Caco-2 (cell line): ENCODE measurements around the gene ANKDD1A. TPM values are rescaled to one million over a fixed set of nuclear protein-coding genes. Genes with fewer than 3 reads are reported as not detected.

Source experiments
- BruUV-seq: library from RNA; stranded (reverse); fragments of 400-500 nt; replicated peaks from 2 replicates; lab custom pipeline; 2021; lab: Mats Ljungman, UMichigan
- CTCF ChIA-PET: fragments of 300-600 bp; sonication (Branson Sonifier 250); formaldehyde crosslinking; loops from one replicate; lab custom pipeline; 2022; ENCODE audit warnings: antibody characterized with exemption; lab: Charles Lee
- POLR2A ChIA-PET: fragments of 300-600 bp; sonication (Branson Sonifier 250); formaldehyde crosslinking; loops from one replicate; lab custom pipeline; 2022; ENCODE audit warnings: antibody characterized with exemption; lab: Charles Lee
- DNase-seq, 2 experiments: peaks; one replicate each; pipeline versions ENCODE4 v3.0.0 to v3.0.0-alpha.2; 2020 to 2022
- H3K27me3 ChIP-seq: replicated peaks from 2 replicates; pipeline ENCODE4 v1.6.0; 2011; ENCODE audit warnings: low read length; ENCODE audit not compliant: control insufficient read depth, insufficient read depth
- H3K36me3 ChIP-seq: 2 replicates; pipeline ENCODE4 v1.5.1; 2011; ENCODE audit warnings: low read length; ENCODE audit not compliant: control insufficient read depth, insufficient read depth
- H3K4me1 ChIP-seq: fragments of 250-450 bp; sonication (Bioruptor Pico); 2 replicates; pipeline ENCODE4 v1.5.1; 2020; ENCODE audit warnings: mild to moderate bottlenecking
- H3K4me3 ChIP-seq: 2 replicates; pipeline ENCODE4 v1.5.1; 2011; ENCODE audit warnings: low read depth, mild to moderate bottlenecking, control low read depth, low read length
- H3K9me3 ChIP-seq: fragments of 250-450 bp; sonication (Bioruptor Pico); 2 replicates; pipeline ENCODE4 v1.5.1; 2020; ENCODE audit warnings: mild to moderate bottlenecking, moderate library complexity
- H3K27ac Mint-ChIP-seq: one replicate; pipeline ENCODE4 v1.8.0; 2022; ENCODE audit warnings: mixed read lengths; ENCODE audit not compliant: unreplicated experiment
- H3K27me3 Mint-ChIP-seq: one replicate; pipeline ENCODE4 v1.8.0; 2022; ENCODE audit warnings: mixed read lengths; ENCODE audit not compliant: insufficient read depth, unreplicated experiment
- H3K36me3 Mint-ChIP-seq: one replicate; pipeline ENCODE4 v1.8.0; 2022; ENCODE audit warnings: mild to moderate bottlenecking, mixed read lengths; ENCODE audit not compliant: insufficient read depth, unreplicated experiment
- H3K4me1 Mint-ChIP-seq: one replicate; pipeline ENCODE4 v1.8.0; 2022; ENCODE audit warnings: low read depth, mixed read lengths; ENCODE audit not compliant: unreplicated experiment
- H3K4me3 Mint-ChIP-seq: one replicate; pipeline ENCODE4 v1.8.0; 2022; ENCODE audit warnings: mild to moderate bottlenecking, moderate library complexity, mixed read lengths; ENCODE audit not compliant: unreplicated experiment
- H3K9me3 Mint-ChIP-seq: one replicate; pipeline ENCODE4 v1.8.0; 2022; ENCODE audit warnings: mixed read lengths; ENCODE audit not compliant: unreplicated experiment
- intact Hi-C: fragments of 100-400 bp; cut with micrococcal nuclease; formaldehyde crosslinking; loops from one replicate; pipeline ENCODE4 v1.10.0; 2022; ENCODE audit not compliant: unreplicated experiment
- total RNA-seq: library from RNA; stranded (reverse); gene quantifications from 2 replicates; pipeline ENCODE4 v1.2.3, GENCODE V29; 2022
- TF ChIP-seq, protein P1 (sequence below), 2 experiments: fragments of 200-600 bp in 1 of 2; IDR thresholded peaks; 1 replicate in 1 of 2; 2 replicates in 1 of 2; pipeline versions ENCODE4 v1.5.1 to v1.8.0; 2011 to 2022; ENCODE audit warnings: antibody characterized with exemption in 1 of 2, control low read depth in 1 of 2, inconsistent platforms in 1 of 2, low read depth in 1 of 2, low read length in 1 of 2, mild to moderate bottlenecking in 1 of 2, moderate library complexity in 1 of 2; ENCODE audit not compliant: insufficient read depth in 1 of 2, severe bottlenecking in 1 of 2, unreplicated experiment in 1 of 2

Gene ANKDD1A
- total RNA-seq, 1 experiment from 2014 or later: 1.6 TPM

DNA sequence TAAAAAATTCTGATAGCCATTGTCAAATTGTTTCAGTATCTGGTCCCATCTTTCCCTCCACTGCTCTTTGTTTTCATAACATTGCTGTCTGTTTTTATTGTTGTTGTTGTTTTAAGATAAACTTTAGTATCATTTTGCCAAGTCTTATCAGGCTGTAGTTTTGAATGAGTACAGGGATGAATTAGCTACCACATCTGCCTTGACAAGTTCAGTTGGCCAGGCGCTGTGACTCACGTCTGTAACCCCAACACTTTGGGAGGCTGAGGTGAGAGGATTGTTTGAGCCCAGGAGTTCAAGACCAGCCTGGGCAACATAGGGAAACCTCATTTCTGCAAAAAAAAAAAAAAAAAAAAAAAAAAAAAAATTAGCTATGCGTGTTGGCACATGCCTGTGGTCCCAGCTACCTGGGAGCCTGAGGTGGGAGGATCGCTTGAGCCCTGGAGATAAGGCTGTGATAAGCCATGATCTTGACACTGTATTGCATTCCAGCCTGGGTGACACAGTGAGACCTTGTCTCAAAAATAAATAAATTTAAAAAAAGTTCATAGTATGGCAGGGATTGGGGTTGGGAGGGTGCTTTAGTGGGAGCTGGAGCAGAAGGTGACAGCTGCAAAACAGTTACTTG, 8.3 kb upstream of the ANKDD1A start:
- Histone ChIP-seq H3K4me1 (no peaks in the 10 kb centered on the region), H3K27me3 (no peaks in the 10 kb centered on the region), H3K36me3 (no peaks in the 10 kb centered on the region), H3K4me3 (no peak overlapping the region), H3K9me3 (peaks cover 12% of the 10 kb centered on the region; the same call in 1 of the 2 replicates)
- Mint-ChIP-seq H3K27me3 (peaks cover 2% of the 10 kb centered on the region), H3K36me3 (no peaks in the 10 kb centered on the region), H3K4me3 (no peak overlapping the region), H3K4me1 (no peaks in the 10 kb centered on the region), H3K27ac (no peak overlapping the region), H3K9me3 (no peaks in the 10 kb centered on the region)
- TF ChIP-seq, protein P1, sequence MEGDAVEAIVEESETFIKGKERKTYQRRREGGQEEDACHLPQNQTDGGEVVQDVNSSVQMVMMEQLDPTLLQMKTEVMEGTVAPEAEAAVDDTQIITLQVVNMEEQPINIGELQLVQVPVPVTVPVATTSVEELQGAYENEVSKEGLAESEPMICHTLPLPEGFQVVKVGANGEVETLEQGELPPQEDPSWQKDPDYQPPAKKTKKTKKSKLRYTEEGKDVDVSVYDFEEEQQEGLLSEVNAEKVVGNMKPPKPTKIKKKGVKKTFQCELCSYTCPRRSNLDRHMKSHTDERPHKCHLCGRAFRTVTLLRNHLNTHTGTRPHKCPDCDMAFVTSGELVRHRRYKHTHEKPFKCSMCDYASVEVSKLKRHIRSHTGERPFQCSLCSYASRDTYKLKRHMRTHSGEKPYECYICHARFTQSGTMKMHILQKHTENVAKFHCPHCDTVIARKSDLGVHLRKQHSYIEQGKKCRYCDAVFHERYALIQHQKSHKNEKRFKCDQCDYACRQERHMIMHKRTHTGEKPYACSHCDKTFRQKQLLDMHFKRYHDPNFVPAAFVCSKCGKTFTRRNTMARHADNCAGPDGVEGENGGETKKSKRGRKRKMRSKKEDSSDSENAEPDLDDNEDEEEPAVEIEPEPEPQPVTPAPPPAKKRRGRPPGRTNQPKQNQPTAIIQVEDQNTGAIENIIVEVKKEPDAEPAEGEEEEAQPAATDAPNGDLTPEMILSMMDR (IDR thresholded peaks at IDR 0.05; ENCODE audit: insufficient read depth in 1 of 2, low read depth in 1 of 2, low read length in 1 of 2, severe bottlenecking in 1 of 2, unreplicated experiment in 1 of 2): no peak
- ChIA-PET CTCF (no interaction called here), POLR2A (interaction anchor here (0.5 to 0.6 kb wide), 3 partner anchors 8 to 10 kb away, joined by 3 to 9 read pairs (median 7); no protein-coding TSS in a partner anchor)
- no peak for DNase-seq
- no TSS peak for BruUV-seq
- intact Hi-C loops: no loop called here

GRCh38 chr15:64904189-64904588, 7.5 kb upstream of the ANKDD1A start:
- Mint-ChIP-seq H3K9me3 (no peaks in the 10 kb centered on the region), H3K36me3 (no peaks in the 10 kb centered on the region), H3K4me1 (no peaks in the 10 kb centered on the region), H3K27me3 (peaks cover 2% of the 10 kb centered on the region), H3K4me3 (no peak overlapping the region), H3K27ac (no peak overlapping the region)
- H3K4me1 ChIP-seq: no peaks in the 10 kb centered on the region
- no peaks in the 10 kb centered on the region for H3K36me3 ChIP-seq
- no peak overlapping the region for H3K4me3 ChIP-seq
- TF ChIP-seq, protein P1 (IDR thresholded peaks at IDR 0.05; ENCODE audit: insufficient read depth in 1 of 2, low read depth in 1 of 2, low read length in 1 of 2, severe bottlenecking in 1 of 2, unreplicated experiment in 1 of 2): no peak
- DNase-seq: no peak
- no peaks in the 10 kb centered on the region for H3K27me3 ChIP-seq
- ChIA-PET CTCF (no interaction called here), POLR2A (interaction anchor here (0.5 to 0.6 kb wide), 3 partner anchors 9 to 11 kb away, joined by 3 to 9 read pairs (median 7); no protein-coding TSS in a partner anchor)
- H3K9me3 ChIP-seq: peaks cover 12% of the 10 kb centered on the region; the same call in 1 of the 2 replicates
- BruUV-seq: no TSS peak
- intact Hi-C loops: no loop called here

DNA sequence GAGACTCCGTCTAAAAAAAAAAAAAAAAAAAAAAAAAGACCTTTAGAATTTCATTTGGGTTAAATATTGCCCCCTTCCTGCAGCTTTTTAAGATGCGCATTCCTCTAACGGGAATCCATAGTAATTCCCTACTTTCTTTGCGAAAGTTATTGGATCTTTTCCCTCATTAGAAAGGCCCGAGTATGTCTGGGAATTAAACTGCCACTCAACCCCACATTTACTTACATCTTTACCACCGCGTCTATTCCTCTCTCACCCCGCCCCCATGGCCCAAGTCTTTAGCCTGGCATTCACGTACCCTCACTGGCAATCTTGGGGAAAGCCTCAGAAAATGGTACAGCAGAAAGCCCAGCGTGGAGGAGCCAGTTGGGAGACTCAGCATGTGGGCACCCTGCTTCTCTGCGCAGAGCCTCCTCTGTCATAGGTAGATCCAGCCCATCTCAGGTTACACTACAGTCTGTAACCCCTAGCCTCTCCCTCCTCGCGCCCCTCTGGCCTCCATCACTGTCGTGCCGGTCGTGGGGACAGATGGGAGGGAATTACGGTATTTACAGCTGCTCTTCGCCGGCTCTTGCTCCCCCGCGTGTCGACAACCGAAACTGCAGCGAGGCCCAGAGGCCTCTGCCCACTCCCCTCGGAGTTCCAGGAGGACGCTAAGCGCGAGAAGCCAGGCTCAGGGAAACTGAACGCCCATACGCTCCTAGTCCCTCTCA, 6.4 kb upstream of the ANKDD1A start:
- intact Hi-C loops: no loop called here
- Histone ChIP-seq H3K27me3 (no peaks in the 10 kb centered on the region), H3K4me1 (no peaks in the 10 kb centered on the region), H3K4me3 (no peak overlapping the region), H3K9me3 (peaks cover 12% of the 10 kb centered on the region; the same call in 1 of the 2 replicates), H3K36me3 (no peaks in the 10 kb centered on the region)
- no TSS peak for BruUV-seq
- Mint-ChIP-seq H3K4me1 (no peaks in the 10 kb centered on the region), H3K27ac (no peak overlapping the region), H3K36me3 (no peaks in the 10 kb centered on the region), H3K9me3 (no peaks in the 10 kb centered on the region), H3K4me3 (no peak overlapping the region), H3K27me3 (peaks cover 2% of the 10 kb centered on the region)
- TF ChIP-seq, protein P1 (IDR thresholded peaks at IDR 0.05; ENCODE audit: insufficient read depth in 1 of 2, low read depth in 1 of 2, low read length in 1 of 2, severe bottlenecking in 1 of 2, unreplicated experiment in 1 of 2): no peak
- ChIA-PET CTCF (interaction anchor here (0.6 to 0.7 kb wide), 2 partner anchors 42 to 1171 kb away, joined by 7 to 8 read pairs; no protein-coding TSS in a partner anchor), POLR2A (no interaction called here)
- DNase-seq: no peak
